ENCODE data around the gene TSN. TPM values are rescaled to one million over a fixed set of nuclear protein-coding genes. Genes with fewer than 3 reads are reported as not detected.

TSN gene
- total RNA-seq, 1 experiment from 2014 or later, result 87.3 TPM

GRCh38 chr2:121796239-121796638 is 40.8 kb downstream of the TSN start (continued):
- TF ChIP-seq, protein P1, sequence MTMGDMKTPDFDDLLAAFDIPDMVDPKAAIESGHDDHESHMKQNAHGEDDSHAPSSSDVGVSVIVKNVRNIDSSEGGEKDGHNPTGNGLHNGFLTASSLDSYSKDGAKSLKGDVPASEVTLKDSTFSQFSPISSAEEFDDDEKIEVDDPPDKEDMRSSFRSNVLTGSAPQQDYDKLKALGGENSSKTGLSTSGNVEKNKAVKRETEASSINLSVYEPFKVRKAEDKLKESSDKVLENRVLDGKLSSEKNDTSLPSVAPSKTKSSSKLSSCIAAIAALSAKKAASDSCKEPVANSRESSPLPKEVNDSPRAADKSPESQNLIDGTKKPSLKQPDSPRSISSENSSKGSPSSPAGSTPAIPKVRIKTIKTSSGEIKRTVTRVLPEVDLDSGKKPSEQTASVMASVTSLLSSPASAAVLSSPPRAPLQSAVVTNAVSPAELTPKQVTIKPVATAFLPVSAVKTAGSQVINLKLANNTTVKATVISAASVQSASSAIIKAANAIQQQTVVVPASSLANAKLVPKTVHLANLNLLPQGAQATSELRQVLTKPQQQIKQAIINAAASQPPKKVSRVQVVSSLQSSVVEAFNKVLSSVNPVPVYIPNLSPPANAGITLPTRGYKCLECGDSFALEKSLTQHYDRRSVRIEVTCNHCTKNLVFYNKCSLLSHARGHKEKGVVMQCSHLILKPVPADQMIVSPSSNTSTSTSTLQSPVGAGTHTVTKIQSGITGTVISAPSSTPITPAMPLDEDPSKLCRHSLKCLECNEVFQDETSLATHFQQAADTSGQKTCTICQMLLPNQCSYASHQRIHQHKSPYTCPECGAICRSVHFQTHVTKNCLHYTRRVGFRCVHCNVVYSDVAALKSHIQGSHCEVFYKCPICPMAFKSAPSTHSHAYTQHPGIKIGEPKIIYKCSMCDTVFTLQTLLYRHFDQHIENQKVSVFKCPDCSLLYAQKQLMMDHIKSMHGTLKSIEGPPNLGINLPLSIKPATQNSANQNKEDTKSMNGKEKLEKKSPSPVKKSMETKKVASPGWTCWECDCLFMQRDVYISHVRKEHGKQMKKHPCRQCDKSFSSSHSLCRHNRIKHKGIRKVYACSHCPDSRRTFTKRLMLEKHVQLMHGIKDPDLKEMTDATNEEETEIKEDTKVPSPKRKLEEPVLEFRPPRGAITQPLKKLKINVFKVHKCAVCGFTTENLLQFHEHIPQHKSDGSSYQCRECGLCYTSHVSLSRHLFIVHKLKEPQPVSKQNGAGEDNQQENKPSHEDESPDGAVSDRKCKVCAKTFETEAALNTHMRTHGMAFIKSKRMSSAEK (CRISPR knock-in tag; IDR thresholded peaks at IDR 0.05; ENCODE audit: borderline replicate concordance), result no peak
- TF ChIP-seq, protein P2, sequence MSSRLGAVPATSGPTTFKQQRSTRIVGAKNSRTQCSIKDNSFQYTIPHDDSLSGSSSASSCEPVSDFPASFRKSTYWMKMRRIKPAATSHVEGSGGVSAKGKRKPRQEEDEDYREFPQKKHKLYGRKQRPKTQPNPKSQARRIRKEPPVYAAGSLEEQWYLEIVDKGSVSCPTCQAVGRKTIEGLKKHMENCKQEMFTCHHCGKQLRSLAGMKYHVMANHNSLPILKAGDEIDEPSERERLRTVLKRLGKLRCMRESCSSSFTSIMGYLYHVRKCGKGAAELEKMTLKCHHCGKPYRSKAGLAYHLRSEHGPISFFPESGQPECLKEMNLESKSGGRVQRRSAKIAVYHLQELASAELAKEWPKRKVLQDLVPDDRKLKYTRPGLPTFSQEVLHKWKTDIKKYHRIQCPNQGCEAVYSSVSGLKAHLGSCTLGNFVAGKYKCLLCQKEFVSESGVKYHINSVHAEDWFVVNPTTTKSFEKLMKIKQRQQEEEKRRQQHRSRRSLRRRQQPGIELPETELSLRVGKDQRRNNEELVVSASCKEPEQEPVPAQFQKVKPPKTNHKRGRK (CRISPR knock-in tag; IDR thresholded peaks at IDR 0.05; ENCODE audit: borderline replicate concordance), result no peak
- TF ChIP-seq MXD4 (CRISPR knock-in tag; IDR thresholded peaks at IDR 0.05; ENCODE audit: borderline replicate concordance), result no peak

GRCh38 chr2:121798617-121799016 is 43.2 kb downstream of the TSN start:
- CTCF ChIA-PET, result interaction anchor here (0.7 kb wide), 1 partner anchor 13 kb away, joined by 4 read pairs; no protein-coding TSS in a partner anchor
- H3K27ac Mint-ChIP-seq, result no peak overlapping the region
- H3K36me3 Mint-ChIP-seq, result peaks cover 8% of the 10 kb centered on the region; the same call in 1 of the 2 replicates
- peaks cover 2% of the 10 kb centered on the region; the same call in 1 of the 2 replicates for H3K27me3 Mint-ChIP-seq (ENCODE audit: low read depth)
- ATAC-seq (no peak), DNase-seq (ENCODE audit: low spot score) (no peak)
- POLR2A ChIA-PET, result no interaction called here
- H3K9me3 Mint-ChIP-seq, result peaks cover 8% of the 10 kb centered on the region
- TF ChIP-seq JAZF1 (CRISPR knock-in tag; IDR thresholded peaks at IDR 0.05), result no peak
- TF ChIP-seq PRRX2 (CRISPR knock-in tag; IDR thresholded peaks at IDR 0.05), result no peak
- TF ChIP-seq, protein P3, sequence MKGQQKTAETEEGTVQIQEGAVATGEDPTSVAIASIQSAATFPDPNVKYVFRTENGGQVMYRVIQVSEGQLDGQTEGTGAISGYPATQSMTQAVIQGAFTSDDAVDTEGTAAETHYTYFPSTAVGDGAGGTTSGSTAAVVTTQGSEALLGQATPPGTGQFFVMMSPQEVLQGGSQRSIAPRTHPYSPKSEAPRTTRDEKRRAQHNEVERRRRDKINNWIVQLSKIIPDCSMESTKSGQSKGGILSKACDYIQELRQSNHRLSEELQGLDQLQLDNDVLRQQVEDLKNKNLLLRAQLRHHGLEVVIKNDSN (CRISPR knock-in tag; IDR thresholded peaks at IDR 0.05), result no peak
- no peak for TF ChIP-seq GRHL2 (CRISPR knock-in tag; IDR thresholded peaks at IDR 0.05; ENCODE audit: insufficient replicate concordance, severe bottlenecking)
- TF ChIP-seq, protein P4, sequence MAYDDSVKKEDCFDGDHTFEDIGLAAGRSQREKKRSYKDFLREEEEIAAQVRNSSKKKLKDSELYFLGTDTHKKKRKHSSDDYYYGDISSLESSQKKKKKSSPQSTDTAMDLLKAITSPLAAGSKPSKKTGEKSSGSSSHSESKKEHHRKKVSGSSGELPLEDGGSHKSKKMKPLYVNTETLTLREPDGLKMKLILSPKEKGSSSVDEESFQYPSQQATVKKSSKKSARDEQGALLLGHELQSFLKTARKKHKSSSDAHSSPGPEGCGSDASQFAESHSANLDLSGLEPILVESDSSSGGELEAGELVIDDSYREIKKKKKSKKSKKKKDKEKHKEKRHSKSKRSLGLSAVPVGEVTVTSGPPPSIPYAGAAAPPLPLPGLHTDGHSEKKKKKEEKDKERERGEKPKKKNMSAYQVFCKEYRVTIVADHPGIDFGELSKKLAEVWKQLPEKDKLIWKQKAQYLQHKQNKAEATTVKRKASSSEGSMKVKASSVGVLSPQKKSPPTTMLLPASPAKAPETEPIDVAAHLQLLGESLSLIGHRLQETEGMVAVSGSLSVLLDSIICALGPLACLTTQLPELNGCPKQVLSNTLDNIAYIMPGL (CRISPR knock-in tag; IDR thresholded peaks at IDR 0.05), result no peak
- no peak for TF ChIP-seq ZNF396 (CRISPR knock-in tag; IDR thresholded peaks at IDR 0.05; ENCODE audit: borderline replicate concordance)
- TF ChIP-seq, protein P5, sequence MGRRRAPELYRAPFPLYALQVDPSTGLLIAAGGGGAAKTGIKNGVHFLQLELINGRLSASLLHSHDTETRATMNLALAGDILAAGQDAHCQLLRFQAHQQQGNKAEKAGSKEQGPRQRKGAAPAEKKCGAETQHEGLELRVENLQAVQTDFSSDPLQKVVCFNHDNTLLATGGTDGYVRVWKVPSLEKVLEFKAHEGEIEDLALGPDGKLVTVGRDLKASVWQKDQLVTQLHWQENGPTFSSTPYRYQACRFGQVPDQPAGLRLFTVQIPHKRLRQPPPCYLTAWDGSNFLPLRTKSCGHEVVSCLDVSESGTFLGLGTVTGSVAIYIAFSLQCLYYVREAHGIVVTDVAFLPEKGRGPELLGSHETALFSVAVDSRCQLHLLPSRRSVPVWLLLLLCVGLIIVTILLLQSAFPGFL (CRISPR knock-in tag; IDR thresholded peaks at IDR 0.05; ENCODE audit: borderline replicate concordance), result no peak
- TF ChIP-seq, protein P6, sequence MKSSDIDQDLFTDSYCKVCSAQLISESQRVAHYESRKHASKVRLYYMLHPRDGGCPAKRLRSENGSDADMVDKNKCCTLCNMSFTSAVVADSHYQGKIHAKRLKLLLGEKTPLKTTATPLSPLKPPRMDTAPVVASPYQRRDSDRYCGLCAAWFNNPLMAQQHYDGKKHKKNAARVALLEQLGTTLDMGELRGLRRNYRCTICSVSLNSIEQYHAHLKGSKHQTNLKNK (CRISPR knock-in tag; IDR thresholded peaks at IDR 0.05), result no peak
- no peak for TF ChIP-seq SP1 (CRISPR knock-in tag; conservative IDR thresholded peaks at IDR 0.05)
- H3K4me1 Mint-ChIP-seq, result peaks cover 23% of the 10 kb centered on the region
- no peak overlapping the region for H3K4me3 Mint-ChIP-seq

GRCh38 chr2:121801916-121802315 is 46.5 kb downstream of the TSN start:
- Mint-ChIP-seq H3K27me3 (ENCODE audit: low read depth) (peaks cover 6% of the 10 kb centered on the region), H3K27ac (no peak overlapping the region), H3K4me1 (peaks cover 43% of the 10 kb centered on the region), H3K36me3 (peaks cover 8% of the 10 kb centered on the region; the same call in 1 of the 2 replicates), H3K4me3 (no peak overlapping the region), H3K9me3 (peaks cover 8% of the 10 kb centered on the region)
- ChIA-PET CTCF (no interaction called here), POLR2A (no interaction called here)
- no peak for DNase-seq (ENCODE audit: low spot score)
- ATAC-seq, result no peak
- no peak for TF ChIP-seq ZNF671 (CRISPR knock-in tag; IDR thresholded peaks at IDR 0.05)
- no peak for TF ChIP-seq ZBTB43 (CRISPR knock-in tag; IDR thresholded peaks at IDR 0.05)
- no peak for TF ChIP-seq ZNF232 (CRISPR knock-in tag; IDR thresholded peaks at IDR 0.05)
- TF ChIP-seq FOXJ3 (CRISPR knock-in tag; IDR thresholded peaks at IDR 0.05; ENCODE audit: borderline replicate concordance), result no peak
- no peak for TF ChIP-seq GRHL2 (CRISPR knock-in tag; IDR thresholded peaks at IDR 0.05; ENCODE audit: insufficient replicate concordance, severe bottlenecking)
- TF ChIP-seq, protein P7, sequence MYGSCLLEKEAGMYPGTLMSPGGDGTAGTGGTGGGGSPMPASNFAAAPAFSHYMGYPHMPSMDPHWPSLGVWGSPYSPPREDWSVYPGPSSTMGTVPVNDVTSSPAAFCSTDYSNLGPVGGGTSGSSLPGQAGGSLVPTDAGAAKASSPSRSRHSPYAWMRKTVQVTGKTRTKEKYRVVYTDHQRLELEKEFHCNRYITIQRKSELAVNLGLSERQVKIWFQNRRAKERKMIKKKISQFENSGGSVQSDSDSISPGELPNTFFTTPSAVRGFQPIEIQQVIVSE (CRISPR knock-in tag; IDR thresholded peaks at IDR 0.05; ENCODE audit: borderline replicate concordance), result no peak
- TF ChIP-seq, protein P2 (CRISPR knock-in tag; IDR thresholded peaks at IDR 0.05; ENCODE audit: borderline replicate concordance), result no peak
- no peak for TF ChIP-seq ZNF396 (CRISPR knock-in tag; IDR thresholded peaks at IDR 0.05; ENCODE audit: borderline replicate concordance)
- no peak for TF ChIP-seq ZNF423 (CRISPR knock-in tag; IDR thresholded peaks at IDR 0.05)

All from WTC11 (cell line).